Measurements from ENCODE around the gene AK2.
"Not testable (repeated sequence)": the region's sequence is repeated elsewhere in the genome, so short reads cannot be mapped to it uniquely, and the experiment has no call there.

Gene AK2

GRCh38 chr1:33036526-33037503 is at the start of gene AK2:
Gene AK2 (minus strand): TSS chr1:33036883. CDS start chr1:33036828, 55 bp downstream.
- peak; percentile 99 for DNase-seq (ENCODE audit: low read depth)

- DNase-seq (ENCODE audit: low read depth): peak; percentile 80
Measured at GRCh38 chr1:33086384-33086850, 49.7 kb upstream of the AK2 start.

- DNase-seq (ENCODE audit: low read depth): no peak
Measured at GRCh38 chr1:33085332-33085731, 48.6 kb upstream of the AK2 start.

- peak; percentile 38 for DNase-seq (ENCODE audit: low read depth)
Measured at GRCh38 chr1:33082575-33083108, 46.0 kb upstream of the AK2 start.

- DNase-seq (ENCODE audit: low read depth): peak; percentile 30
Measured at GRCh38 chr1:33081554-33082305, 45.0 kb upstream of the AK2 start.

- DNase-seq (ENCODE audit: low read depth): peak; percentile 96
Measured at GRCh38 chr1:33080885-33081553, 44.3 kb upstream of the AK2 start, which contains the start of gene AZIN2. Gene AZIN2 (plus strand): TSS chr1:33081153. CDS start chr1:33082250, 1,097 bp downstream.

- DNase-seq (ENCODE audit: low read depth): peak; percentile 41
Measured at GRCh38 chr1:33080373-33080772, 43.7 kb upstream of the AK2 start.

GRCh38 chr1:33078030-33078591 is 41.4 kb upstream of the AK2 start:
- DNase-seq (ENCODE audit: low read depth): no peak

- DNase-seq (ENCODE audit: low read depth): no peak
Measured at GRCh38 chr1:33074193-33074945, 37.7 kb upstream of the AK2 start.

GRCh38 chr1:33072707-33073106 is 36.0 kb upstream of the AK2 start:
- DNase-seq (ENCODE audit: low read depth): no peak

- DNase-seq (ENCODE audit: low read depth): no peak
Measured at GRCh38 chr1:33070628-33071027, 33.9 kb upstream of the AK2 start.

- DNase-seq (ENCODE audit: low read depth): peak; percentile 37
Measured at GRCh38 chr1:33068108-33068507, 31.4 kb upstream of the AK2 start.

- not testable (repeated sequence) for DNase-seq (ENCODE audit: low read depth)
Measured at GRCh38 chr1:33066477-33066876, 29.8 kb upstream of the AK2 start.

- DNase-seq (ENCODE audit: low read depth): no peak
Measured at GRCh38 chr1:33065301-33065700, 28.6 kb upstream of the AK2 start.

GRCh38 chr1:33064284-33064683 is 27.6 kb upstream of the AK2 start:
- not testable (repeated sequence) for DNase-seq (ENCODE audit: low read depth)

GRCh38 chr1:33061834-33062233 is 25.2 kb upstream of the AK2 start:
- no peak for DNase-seq (ENCODE audit: low read depth)

- DNase-seq (ENCODE audit: low read depth): peak; percentile 83
Measured at GRCh38 chr1:33060579-33061083, 23.9 kb upstream of the AK2 start.

- DNase-seq (ENCODE audit: low read depth): no peak
Measured at GRCh38 chr1:33057095-33057494, 20.4 kb upstream of the AK2 start.

GRCh38 chr1:33056426-33056825 is 19.7 kb upstream of the AK2 start:
- no peak for DNase-seq (ENCODE audit: low read depth)

- peak; percentile 88 for DNase-seq (ENCODE audit: low read depth)
Measured at GRCh38 chr1:33055210-33056008, 18.7 kb upstream of the AK2 start.

Measured in ELR (cell line).